LHCN-M2 (cell line): ENCODE data around the gene BATF3. TPM values are rescaled to one million over a fixed set of nuclear protein-coding genes. Genes with fewer than 3 reads are reported as not detected.

ENCODE experiments used
- DNase-seq: peaks from one replicate; pipeline ENCODE4 v3.0.0-alpha.2; 2012; ENCODE audit warnings: low read depth
- total RNA-seq: library from RNA; depleted of rRNA; stranded (reverse); fragments of >200 nt; gene quantifications from 2 replicates; pipeline ENCODE4 v1.2.3, GENCODE V29; 2014

The BATF3 gene
- total RNA-seq, 1 experiment from 2014 or later: 1.3 TPM

DNA sequence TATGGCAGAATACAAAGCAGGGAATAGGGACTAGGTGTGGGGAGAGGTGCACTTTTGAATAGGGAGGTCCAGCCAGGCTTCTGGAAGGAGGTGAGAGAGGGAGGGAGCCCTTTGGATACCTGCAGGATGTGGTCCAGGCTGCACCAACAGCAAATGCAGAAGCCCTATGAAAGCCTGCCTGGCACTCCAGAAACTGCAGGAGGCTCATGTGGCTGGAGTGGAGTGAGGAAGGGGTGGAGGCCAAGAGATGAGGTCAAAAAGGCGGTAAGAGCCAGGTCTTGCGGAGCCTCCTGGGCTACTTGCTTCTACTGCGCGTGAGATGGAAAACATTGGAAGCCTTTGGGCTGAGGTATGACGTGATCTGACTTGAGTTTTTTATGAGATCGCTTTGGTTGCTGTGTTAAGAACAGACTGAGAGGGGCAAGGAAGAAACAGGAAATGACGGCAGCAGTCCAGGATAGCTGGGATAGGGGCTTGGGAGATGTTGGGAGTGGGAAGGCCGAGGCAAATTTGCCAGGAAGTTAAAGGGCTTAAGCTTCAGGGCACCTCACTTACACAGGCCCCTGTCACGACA is 4.4 kb upstream of the BATF3 start:
- no peak for DNase-seq

DNA sequence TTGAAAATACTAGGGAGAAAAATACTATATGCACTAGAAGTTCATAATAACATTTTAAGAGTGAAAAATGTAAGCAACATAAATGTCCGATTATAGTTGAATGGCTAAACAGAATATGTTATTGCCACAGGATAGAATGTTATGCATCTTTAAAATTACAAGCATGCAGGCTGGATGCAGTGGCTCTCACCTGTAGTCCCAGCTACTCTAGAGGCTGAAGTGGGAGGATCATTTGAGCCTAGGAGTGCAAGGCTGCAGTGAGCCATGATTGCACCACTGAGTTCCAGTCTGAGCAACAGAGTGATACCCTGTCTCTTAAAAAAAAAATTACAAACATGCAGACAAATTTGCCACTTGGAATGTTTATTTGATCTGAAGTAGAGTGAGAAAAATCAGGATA is 3.0 kb upstream of the BATF3 start:
- no peak for DNase-seq

DNA sequence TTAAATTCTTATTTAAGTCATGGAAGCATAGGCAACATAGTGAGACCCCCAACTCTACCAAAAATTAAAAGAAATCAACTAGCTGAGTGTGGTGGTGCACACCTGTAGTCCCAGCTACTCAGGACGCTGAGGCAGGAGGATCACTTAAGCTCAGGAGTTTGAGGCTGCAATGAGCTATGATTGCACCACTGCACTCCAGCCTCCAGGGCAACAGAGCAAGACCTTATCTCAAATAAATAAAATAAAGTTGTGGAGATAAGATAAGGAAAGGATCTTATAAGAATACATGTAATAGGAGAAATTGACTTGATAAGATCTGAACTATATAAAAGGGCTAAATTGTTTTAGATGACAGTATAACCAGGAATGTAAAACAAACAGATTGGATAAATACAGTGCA is 2.3 kb upstream of the BATF3 start:
- DNase-seq: no peak

DNA sequence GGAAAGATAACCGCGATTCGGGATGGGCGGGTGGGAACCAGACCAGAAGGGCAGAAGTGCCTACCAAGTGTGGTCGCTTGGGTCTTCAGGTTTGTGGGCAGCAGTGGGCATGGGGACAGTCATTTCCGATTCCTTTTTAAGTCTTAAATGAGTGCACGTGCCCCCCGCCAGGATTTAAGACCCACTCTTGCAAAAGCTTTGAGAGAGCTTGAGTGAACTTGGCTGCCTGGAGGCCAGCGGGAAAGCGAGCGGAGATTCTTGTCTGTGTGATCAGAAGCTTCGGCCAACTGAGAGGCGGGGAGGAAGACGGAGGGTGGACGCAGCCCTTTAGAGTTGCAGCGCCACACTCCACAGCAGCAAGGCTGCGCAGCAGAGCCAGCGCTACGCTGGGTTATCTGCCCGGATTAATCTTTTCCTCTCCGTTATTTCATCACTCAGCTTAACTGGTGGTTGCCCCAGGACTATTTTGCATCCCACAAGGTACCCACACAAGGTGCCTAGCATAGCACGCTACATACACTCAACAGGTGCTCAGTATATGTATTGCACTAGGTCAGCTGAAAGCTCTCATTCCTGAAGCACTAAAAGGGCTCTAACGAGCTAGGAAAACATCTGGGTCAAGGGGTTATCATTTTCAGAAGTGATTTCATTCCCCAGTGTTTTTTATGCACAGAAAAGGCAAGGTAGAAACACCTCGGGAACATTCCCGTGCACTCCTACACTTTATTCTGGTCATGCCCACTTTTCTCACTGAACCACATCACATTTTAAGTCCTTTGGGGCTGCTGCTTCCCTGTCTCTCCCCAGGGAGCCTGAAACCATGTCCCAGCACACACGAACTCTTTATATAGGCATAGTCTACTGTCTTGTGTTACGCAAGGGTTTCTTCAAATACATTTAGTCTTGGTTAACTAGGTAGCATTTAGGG is 1.5 kb upstream of the BATF3 start:
- peak; percentile 32 for DNase-seq

DNA sequence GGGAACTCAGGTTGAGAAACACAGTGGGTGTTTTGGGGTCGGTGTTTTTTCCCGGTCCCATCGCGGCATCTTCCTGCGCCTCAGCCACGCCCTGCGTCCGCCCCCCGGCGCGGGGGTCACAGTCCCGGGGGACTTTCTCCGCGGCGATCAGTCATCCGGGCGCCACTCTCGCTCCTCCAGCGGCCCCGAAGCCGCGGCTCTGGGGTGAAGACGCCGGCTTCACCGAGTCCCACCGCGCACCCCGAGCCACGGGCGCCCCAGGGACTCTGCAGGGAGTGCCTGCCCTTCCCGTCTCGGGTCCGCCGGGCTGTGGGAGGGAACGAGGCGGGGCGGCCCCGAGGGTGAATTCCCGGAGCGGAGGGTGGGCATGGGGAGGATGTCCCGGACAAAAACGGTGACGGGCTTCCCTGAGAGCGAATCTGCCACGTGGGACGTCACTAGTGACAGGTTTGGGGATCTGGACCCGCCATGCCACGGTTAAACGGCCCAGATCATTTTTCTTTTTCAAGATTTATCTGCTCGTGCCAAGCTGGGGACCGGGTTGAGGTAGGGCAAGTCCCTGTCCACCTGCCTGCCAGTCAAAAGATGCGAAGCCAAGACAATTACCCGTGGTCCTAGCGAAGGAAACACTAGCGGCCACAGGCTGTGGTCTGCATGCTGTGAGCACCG is 717 bp upstream of the BATF3 start:
- no peak for DNase-seq

DNA sequence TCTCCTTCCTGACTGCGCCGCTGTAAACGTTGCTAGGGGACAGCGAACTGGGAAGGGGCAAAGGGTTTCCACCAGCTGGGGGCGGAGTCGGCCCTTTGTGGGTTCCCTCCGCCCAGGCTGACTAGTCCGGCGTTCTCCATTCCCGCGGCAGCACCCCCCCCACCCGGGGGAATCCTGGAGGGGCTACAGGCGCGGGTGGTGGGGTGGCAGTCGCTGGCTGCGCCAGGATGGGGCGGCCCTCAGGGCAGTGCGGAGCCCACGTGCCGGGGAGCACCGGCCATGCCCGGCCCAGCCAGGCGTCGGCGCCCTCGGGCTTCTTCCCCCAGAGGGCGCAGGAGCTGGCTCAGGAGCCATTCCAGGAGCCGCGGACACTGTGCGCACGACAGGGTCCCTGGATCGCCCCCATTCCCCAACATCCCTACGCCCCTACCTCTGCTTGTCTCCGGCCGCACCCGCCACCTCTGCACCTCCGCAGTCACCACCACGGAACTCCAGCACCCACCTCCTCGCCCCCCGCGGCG is 476 bp downstream of the BATF3 start:
- peak; percentile 32 for DNase-seq

DNA sequence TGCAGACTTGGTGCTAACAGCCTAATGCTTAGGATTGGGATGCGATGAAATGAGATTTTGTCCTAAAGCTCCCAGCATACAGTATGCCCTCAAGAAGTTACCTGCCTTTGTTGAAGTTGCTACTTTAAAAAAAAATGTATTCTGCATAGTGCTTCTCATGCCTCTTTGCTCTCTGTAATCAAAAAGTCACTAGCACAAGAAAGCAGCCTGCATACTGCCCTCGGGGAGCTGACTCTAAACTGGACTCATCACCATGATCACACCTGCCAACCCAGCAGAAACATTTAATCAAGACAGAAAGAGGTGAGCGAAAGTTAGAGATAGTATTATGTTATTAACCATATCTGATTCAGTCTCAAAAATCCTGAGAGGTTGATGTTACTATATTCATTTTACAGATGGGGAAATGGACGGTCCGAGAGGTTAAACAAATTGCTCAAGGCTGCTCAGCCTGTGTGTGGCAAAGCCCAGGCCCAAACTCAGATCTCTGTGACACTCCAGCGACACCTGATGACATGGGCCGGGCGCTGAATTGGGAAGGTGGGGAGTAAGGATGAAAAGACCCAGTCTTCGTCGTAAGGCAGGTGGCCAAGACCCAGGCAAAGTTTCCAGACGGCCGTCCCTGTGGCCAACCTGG is 1.1 kb downstream of the BATF3 start:
- DNase-seq: no peak

DNA sequence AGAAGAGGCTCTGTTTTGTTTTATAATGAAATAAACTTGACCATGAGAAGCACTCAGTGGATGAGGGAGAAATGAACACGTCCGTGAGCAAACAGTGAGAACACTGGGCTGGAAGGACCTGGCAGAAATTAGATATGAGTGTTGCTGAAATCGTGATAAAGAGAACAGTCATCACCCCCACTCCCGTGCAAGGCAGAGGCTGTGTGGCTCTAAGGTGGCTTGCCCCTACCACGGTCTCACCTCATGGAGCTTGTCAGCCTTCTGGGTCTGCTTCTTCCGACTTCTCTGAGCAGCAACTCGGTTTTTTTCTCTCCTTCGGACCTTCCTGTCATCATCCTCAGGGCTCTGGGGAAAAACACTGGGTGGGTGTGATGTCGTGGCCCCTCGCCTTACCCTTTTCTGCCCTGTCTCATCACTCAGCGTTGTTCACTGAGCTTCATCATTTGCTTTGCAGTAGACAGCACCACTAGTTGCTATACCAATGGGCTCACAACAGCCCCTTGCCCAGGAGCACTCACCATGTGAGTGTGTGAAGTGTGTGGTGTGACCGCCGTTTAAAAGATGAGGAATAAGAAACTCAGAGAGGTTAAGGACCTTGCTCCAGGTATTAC is 2.8 kb downstream of the BATF3 start:
- no peak for DNase-seq

DNA sequence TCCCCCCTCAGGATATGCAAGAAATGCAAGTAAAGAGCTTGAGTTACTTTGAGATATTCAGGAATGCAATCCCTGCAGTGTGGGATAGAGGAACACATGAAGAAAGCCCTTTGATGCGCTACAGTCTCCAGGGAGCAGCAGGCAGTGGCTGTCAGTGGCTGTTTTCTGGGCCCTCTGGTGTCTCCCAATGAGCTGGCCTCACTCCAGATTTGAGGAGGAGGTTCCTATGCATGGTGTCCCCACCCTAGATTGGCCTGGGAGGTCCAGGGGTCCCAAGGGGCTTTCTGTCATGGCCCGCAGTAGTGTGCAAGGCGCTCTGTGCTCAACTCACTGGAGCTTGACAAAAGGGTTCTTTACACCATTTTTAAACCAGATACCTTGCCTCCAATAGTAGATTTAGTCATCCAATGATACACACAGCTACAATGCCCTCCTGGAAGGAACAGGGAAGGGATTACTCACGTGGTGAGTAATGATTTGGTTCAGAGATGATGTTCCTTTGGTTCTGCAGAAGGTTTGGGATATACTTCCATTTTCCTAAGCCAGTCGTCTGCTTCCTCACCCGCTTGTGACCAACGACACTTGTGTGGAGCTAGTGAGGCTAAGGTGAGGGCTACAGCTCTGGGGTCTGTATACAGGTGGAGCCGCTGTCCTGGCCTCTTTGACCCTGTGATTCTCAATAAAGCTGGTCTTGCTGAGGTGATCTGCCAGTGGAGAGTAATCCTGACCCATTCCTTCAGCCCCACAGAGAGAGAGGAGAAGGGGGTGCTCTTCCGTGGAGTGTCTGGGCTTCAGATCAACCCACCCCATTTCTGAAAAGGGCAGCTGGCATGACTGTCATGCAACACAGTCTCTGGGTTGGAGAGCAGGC is 6.6 kb downstream of the BATF3 start:
- DNase-seq: peak; percentile 78

DNA sequence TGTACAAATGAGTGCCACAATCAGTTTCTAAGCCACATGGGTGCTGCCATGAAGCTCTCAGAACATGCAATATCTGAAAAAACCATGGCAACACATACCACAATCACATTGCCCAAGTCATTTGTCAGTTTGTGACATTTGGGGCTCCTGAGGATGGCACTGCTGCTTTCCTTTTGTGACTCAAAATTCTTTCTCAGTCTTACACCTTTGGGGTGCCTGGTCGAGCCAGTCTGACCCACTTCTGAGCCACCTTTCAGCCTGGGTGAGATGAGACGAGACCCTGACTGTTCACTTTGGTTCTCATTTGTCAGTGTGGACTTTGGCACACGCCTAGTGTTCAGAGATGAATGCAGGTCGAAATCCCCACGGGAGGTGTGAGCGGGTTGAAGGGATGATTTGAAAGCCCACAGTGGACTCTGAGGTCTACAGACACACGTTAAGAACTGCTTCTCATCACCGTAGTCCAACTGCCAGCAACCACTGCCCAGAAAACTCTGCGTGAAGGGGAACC is 8.0 kb downstream of the BATF3 start:
- no peak for DNase-seq

DNA sequence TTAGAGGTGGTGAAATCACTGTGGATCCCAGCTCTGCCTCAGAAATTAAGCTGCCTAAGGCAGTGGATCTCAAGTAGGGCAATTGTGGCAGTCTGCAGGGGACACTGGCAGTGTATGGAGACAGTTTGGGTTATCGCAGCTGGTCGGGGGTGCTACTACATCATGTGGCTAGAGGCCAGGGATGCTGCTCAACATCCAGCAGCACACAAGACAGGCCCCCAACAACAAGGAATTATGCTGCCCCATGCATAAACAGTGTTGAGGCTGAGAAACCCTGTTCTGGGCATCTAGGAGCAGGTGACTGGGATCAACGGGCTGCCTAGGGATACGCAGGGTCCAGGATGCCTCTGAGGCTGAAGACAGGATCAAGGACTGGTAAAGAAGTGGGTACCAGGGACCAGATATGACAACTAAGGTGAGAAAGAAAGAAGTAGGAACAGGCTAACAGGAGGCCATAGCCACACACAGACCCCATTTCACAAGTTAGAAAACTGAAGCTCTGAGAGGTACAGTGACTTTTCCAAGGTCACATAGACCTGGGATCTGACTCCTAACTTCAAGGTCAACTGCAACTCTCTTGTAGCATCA is 8.7 kb downstream of the BATF3 start:
- no peak for DNase-seq

DNA sequence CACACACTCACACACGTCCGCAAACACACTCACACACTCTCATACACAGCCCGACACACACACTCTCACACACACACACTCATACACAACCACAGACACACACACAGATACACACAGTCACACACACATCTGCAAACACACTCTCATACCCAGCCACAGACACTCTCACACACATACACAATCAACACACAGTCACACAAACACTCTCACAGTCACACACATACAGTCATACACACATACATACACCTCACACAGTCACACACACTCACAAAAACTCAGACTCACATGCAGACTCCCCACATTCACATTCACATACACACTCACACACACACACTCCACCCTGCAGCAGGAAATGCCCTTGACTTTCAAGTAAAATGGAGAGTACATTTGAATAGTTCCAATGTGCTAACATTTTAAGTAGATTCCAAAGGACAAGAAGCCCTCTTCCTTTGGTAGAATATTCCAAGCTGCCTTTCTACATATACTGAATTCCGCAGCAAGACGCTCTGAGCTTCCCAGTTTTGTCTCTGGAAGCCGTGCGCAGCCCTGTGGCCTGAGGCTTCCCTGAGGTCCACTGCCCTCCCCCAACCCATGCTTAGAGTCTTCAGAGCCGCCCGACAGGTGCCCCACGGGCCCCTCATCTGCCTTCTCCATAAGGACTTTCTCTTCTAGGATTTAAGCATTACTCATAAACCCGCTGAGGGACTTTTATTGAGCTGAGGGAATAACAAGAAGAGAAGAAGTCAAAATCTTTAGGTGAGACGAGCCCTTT is 9.7 kb downstream of the BATF3 start:
- DNase-seq: no peak

DNA sequence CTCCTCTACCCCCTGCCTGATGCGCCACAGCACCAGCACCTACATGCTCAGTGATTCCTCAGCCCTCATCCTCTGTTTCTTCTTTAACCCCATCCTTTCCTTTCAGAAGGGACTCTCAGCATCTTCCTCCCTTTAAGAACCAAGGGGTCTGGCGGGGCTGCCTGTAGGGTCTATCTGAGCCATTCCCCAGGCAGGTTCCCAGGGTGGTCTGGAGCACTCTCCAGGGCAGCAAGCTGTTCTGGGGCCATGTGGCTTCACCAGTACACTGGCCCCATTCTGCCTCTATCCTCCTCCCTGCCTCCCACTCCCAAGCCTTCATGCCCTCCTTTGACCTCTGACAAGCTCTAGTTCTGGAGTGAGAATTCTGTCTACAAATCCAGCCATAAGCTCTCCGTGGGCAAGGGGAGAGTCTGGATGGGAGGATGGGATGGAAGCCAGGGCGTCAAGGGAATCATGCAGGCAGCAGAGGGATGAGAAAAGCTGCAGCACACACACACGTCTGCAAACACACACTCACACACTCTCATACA is 10.4 kb downstream of the BATF3 start:
- DNase-seq: no peak

DNA sequence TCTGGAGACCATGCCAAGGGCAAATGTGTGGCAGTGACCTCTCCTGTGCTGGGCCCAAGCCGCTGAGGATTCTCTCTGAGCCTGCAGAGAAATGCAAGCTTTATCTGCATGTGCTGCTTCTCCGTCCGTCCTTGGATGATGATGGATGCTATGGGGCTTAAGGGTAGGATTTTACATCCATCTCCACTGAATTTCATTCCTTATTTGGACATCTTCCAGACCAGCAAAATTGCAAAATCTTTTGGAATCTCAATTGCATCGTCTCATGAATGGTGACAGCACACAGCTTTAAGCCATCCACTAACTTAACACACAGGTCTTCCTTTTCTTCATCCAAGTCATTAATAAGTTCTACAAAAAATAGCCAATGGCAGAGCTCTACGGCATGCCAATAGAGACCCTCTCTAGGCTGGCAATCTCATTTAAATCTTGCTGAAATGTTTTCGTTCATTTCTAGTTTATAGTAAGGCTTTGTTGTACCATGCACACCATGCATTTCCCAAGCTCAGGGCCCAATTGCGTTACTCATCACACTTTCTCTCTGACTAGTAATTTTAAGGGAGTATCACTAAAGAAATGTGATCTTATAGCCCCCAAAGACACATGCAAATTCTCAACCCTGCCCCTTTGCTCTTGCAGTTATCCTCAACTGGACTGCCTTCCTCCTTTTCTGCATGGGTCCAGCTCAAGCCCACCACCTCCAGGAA is 11.1 kb downstream of the BATF3 start:
- peak; percentile 35 for DNase-seq

DNA sequence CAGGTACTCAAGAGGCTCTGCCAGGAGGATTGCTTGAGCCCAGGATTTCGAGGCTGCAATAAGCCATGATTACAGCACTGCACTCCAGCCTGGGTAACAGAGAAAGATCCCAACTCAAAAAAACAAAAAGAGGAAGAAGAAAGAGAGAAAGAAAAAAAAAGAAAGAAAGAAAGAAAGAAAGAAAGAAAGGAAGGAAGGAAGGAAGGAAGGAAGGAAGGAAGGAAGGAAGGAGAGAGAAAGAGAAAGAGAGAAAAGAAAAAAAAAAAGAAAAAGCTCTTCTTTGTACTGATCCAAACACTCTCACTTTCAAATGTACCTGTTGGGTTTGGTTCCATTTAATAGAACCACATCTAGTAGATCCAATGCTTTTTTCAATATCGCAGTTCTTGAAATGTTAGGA is 11.8 kb downstream of the BATF3 start:
- DNase-seq: no peak

DNA sequence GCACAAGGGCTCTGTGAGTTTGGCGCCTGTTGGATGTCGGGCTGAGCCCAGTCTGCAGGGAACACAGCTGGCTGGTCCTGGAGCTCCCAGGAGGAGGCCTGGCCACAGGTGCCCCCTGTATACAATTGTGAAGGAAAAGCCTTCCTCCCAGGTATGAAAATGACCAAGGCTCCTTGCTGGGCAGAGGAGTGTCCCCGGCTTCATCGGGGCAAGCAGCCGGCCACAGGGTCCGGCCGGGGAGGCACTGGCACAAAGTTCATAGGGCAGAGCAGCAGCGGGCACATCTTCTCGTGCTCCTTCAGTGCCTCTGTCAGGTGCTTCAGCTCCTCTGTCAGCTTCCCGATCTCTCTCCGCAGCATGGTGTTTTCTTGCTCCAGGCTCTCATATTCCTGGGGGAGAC is 13.0 kb downstream of the BATF3 start:
- no peak for DNase-seq

DNA sequence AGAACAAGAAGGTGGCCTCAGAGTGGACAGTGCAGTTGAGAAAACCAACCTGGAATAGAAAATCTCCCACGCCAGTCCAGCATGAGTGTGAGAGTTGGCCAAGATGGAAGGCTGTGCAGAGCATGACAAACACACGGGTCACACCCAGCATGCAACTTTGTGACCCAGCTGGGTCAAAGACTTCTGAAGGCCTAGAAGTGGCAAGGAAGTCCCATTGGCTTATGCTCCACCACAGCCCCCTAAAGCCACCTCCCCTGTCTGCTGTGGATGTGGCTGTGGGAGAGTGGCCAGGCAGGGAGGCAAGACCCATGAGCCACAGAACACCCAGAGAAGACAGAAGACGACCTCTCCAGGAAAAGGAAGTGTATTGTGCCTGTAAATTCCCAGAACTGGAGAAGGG is 13.6 kb downstream of the BATF3 start:
- no peak for DNase-seq

DNA sequence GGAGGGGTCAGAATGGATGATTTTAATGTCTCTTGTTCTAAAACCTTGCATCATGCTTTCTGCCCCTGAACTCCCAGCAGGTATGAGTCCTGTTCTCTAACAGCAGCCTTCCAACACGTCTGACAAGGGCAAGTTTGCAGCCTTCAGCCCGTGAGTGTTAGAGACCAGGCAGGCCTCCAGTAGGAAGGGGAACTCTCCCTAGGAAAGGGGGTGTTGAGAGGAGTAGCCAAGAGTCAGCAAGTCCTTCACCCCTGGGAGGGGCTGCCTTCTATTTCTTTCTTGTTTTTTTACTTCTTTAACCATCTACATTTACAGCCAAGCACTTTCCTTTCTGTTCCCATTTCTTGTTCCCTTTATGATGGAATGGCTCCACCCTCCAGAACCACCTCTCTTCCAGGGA is 14.2 kb downstream of the BATF3 start:
- no peak for DNase-seq
